Suprapubic skin (tissue), 3 donors: ENCODE measurements around the gene TUBA4B.

Experiments
- EP300 ChIP-seq: sonication (generic); formaldehyde crosslinking; IDR thresholded peaks from one replicate; pipeline ENCODE4 v1.6.1; 2017; ENCODE audit warnings: antibody characterized with exemption
- POLR2A ChIP-seq, 2 donors: fragments of 450-650 bp; IDR thresholded peaks; one replicate each; pipeline ENCODE4 v1.6.1; 2017; ENCODE audit warnings: antibody characterized with exemption in 2 of 2, mild to moderate bottlenecking in 2 of 2, moderate library complexity in 2 of 2
- TF ChIP-seq, protein P1 (sequence below), 2 donors: fragments of 200-600 bp in 1 of 2; fragments of 450-650 bp in 1 of 2; sonication (generic) in 1 of 2; IDR thresholded peaks; one replicate each; pipeline ENCODE4 v1.5.1; 2016 to 2019; ENCODE audit warnings: antibody characterized with exemption in 2 of 2, mild to moderate bottlenecking in 1 of 2, moderate library complexity in 1 of 2

DNA sequence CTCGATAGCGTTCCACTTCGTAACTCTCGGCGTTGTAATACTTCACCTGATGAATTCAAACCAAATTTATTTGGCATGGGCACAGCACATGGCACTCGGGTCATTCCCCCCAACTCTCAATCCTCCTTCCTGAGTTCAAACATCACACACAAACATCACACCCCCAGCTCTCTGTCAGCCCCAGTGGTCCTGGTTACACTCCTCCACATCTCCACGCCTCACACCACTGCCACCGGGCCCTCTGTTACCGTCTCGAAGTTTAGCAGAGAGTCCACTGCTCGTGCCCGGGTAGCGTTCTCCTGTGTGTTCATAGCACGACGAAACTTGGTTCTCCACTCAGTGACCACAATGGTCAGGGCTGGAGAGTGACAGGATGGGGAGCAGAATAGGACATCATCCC is 38.9 kb upstream of the TUBA4B start:
- no peak for TF ChIP-seq EP300
- no peak for TF ChIP-seq POLR2A (IDR thresholded peaks at IDR 0.05)
- TF ChIP-seq, protein P1, sequence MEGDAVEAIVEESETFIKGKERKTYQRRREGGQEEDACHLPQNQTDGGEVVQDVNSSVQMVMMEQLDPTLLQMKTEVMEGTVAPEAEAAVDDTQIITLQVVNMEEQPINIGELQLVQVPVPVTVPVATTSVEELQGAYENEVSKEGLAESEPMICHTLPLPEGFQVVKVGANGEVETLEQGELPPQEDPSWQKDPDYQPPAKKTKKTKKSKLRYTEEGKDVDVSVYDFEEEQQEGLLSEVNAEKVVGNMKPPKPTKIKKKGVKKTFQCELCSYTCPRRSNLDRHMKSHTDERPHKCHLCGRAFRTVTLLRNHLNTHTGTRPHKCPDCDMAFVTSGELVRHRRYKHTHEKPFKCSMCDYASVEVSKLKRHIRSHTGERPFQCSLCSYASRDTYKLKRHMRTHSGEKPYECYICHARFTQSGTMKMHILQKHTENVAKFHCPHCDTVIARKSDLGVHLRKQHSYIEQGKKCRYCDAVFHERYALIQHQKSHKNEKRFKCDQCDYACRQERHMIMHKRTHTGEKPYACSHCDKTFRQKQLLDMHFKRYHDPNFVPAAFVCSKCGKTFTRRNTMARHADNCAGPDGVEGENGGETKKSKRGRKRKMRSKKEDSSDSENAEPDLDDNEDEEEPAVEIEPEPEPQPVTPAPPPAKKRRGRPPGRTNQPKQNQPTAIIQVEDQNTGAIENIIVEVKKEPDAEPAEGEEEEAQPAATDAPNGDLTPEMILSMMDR (IDR thresholded peaks at IDR 0.05): no peak
